Activated naive CD4-positive, alpha-beta T cell (primary cell): ENCODE results near the gene AMELY.
"Not testable (repeated sequence)": the region's sequence is repeated elsewhere in the genome, so short reads cannot be mapped to it uniquely, and the experiment has no call there.

Experiments
- DNase-seq, 4 experiments: peaks; one replicate each; lab custom pipeline; 2025; lab: John Stamatoyannopoulos, UW

Gene AMELY, protein sequence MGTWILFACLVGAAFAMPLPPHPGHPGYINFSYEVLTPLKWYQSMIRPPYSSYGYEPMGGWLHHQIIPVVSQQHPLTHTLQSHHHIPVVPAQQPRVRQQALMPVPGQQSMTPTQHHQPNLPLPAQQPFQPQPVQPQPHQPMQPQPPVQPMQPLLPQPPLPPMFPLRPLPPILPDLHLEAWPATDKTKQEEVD

DNA sequence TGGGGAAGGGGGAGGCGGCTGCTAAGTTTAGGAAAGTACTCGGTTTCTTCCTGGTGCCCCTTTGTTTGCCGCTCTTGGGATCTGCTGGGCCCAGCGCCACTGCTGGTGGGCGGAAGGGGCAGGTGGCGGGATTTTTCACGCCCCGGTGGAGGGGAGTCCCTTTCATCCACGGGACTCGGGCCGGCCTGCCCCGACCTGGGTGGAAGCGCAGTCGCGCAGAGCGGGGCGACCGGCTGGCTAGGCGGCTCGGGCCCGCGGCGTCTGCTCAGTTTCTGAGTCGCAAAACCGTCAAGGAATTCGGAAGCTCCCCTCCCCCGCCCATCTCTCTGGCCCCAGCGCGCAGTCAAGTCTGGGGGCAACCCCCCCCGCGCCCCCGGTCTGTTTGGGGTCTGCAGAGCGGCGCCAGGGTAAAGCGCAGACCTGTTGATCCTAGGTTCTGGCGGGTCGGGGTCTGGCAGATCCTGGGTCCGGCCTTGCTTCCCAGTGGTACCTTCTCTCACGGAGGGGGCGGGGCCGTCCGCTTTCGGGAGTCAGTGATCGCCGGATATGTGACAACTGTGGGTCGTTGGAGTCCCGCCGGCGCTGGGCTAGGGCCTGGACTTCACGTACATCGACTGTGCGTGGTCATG lies at the start of gene AMELY:
TSS of gene AMELY (minus strand) at position 500 of the 629 bp plus-strand sequence. CDS start 39,144 bp downstream, outside the sequence.
- DNase-seq = no peak

DNA sequence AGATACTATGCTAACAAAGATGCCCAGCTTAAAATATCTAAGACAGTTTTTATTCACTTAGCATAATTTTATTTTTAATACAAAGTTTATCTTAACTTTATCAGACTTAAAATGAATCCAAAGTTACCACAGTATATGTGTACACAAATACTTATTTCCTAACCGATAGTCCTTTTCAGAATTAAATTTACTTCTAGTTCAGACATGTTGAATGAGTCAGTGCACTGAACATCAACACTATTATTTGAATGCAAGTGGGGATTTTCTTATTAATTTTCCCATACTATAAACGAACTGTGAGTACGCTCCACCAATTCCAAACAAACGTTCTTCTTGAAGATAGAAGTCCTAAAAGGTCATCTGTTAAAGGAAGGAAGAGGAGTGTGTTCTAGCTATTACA lies 38.4 kb upstream of the AMELY start:
- DNase-seq = no peak

DNA sequence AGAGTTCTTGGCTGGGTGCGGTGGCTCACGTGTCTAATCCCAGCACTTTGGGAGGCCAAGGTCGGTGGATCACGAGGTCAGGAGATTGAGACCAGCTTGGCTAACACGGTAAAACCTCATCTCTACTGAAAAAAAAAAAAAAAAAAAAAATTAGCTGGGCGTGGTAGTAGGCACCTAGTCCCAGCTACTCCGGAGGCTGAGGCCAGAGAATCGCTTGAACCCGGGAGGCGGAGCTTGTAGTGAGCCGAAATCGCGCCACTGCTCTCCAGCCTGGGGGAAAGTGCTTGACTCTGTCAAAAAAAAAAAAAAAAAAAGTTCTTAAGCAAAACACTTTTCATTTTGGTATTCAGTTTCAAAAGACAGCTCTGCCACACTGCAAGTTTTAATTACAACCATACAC lies 36.8 kb upstream of the AMELY start:
- DNase-seq = no peak

DNA sequence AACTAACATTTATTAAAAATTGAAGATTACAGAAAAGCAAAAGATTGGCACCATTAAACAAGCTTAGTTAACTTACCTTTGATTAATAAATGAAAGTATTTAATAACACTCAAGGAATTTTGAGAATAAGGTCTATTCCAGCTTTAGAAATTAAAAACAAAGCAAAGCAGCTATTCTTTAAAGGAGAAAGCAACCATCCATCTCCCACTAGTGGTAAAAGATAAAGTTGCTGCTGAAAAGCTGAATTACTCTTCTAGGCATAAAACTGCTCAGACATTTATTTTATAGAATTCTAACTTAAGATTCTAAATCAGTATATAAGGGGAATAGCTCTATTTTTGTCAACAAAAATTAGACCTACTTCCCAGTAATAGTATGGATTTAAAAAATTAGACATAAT lies 36.1 kb upstream of the AMELY start:
- DNase-seq = no peak

DNA sequence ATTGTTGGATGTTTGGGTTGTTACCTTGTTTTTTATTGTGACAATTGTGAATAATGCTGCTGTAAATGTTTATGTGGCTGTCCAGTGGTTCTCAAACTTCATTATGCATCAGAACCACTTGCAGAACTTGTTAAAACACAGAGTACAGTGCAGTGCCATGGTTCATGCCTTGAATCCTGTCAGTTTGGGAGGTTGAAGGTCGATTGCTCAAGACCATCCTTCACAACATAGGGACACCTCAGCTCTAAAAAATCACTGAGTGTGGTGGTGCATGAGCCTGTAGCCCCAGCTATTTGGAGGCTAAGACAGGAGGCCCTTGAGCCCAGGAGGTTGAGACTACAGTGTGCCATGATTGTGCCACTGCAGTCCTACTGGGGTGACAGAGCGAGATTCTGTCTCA lies 23.9 kb upstream of the AMELY start:
- DNase-seq = no peak

DNA sequence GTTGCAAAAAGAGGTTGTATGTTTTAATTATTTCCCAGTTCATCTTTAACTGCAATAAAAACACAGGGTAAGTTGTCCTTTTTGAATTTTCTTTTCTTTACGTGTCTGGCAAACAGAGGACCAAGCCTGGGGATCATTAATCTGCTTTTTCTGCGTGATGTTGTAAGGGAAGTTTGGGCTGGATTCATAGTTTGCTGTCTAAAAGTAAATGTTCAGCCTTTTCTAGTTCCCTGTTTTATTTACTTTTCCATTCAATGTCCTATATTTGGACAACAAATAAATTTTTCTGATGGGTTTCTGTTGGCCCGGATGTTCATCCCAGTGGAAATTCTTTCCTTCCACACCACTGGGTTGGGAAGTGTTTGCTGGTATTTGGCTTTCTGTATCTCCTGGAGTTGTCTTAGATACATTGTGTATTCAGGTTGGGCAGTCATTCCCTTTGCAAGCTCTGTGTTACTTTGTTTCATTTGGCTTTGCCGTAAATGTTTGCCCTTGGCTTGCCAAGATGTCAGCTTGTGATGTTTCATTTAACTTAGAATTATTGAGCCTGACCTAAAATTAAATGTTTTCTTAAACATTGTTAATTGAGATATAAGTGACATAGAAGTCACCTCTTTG lies 20.3 kb upstream of the AMELY start:
- no peak for DNase-seq

DNA sequence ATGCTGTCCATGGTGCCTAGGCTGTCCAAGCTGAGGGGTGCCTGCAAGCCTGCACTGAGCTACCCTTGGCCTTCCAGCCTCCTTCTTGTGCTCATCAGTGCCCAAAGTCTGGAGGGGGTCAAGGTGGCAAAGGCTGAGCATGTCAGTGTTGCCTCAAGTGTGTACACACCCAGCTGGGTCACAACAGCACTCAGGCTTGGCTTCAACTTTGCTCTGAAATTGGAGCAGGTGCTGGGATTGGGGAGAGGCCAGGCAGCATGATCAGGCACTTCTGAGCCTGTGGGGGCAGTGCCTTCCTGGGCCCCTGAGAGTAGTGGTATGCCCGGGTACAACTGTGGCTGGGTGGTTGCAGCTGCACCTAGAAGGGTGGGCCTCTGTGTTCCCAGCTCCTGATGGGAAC lies 17.7 kb upstream of the AMELY start:
- DNase-seq = no peak

DNA sequence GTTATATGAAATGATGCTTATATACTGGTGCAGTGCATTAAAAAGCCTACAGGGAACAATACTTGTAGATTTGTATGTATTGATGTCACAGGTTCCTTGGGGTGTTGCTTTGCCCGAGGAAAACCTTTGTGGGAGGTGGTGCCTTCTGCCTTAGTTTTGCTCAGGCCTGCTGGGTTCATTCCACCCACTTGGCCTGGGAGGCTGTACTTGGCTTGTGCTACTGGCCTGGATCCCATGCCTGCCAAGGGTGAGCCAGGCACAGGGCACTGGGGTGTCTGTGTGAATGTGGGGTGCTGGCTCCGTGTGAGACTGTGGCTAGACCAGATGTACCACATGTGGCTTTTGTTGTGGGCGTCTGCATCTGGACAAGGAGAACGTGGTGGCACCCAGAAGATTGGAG lies 16.7 kb upstream of the AMELY start:
- no peak for DNase-seq

DNA sequence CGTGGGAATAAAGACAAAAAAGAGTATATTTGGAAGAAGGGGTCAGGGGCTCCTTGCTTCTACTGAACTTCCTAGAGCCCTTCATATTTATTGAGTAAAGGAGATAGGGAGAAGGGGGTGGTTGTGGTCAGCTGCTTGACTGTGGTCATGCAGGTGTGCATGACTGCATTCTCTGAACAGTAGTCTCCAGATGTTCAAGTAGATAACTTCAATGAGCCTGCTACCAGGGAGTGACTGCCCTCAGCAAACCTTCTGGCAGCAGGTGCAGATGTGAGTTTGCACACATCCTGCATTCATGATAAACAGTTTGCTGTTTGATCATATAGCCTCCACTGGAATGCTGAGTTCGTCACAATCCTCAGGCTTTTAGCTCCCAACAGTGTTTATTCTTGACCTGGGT lies 9.5 kb upstream of the AMELY start:
- DNase-seq = no peak

DNA sequence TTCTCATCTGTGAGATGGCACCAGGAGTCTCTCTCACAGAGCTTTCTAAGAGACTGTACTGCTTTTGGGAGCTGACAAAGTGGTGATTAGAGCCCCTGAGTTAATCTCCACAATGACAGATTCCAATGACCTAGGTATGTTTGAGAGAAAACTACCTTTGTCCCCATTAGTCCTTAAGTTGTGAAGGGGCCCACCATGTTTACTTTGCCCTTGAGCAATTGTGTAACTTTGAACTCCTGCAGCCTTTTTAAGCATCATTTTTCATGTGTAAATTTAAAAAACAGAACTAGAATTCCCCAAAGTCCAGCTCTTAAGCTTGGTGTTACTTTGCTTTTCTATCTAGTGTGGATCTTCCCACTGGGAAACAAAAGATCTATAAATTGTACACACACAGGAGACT lies 1.8 kb upstream of the AMELY start:
- DNase-seq = no peak

DNA sequence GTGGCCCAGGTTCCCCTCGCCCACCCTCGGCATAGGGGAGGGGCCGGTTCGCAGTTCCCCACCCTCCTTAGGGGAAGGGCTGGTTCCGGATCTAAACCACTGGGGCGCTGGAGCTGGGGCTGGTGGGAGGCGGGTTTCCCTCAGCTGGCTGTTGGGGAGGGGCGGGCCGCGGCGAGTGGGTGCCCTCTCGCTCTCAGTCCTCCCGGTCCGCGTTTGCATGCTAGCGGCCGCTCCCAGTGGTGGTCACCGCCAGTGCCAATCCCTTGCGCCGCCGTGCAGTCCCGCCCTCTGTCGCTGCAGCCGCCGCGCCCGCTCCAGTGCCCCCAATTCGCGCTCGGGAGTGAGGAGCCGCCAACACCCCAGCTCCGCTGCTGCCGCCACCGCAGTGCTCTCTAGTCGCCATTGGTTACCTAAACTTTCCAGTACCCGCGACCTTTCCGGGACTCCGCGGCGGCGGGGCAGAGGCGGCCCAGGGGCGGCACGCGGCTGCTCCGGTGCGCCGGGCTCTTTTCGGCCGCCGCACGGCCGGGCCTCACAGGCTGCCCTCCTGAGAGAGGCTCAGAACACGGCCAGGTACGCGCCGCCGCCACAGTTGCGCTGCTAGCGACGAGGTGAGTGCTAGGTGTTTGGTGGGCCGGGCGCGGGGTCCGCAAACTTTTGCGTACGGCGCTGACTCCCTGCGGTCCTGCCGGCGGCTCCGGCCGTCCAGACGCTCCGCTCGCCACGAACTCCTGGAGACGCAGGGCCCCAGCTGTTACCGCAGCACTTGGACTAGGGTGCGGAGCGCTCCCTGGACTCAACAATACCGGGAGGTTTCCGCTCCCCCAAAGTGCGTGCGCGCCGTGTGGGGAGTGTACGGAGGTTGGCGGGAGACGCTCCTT lies 940 bp downstream of the AMELY start, which contains the start of gene TBL1Y:
TSS of gene TBL1Y (plus strand) at position 326 of the 881 bp plus-strand sequence. CDS start 114,388 bp downstream, outside the sequence.
- DNase-seq = no peak

DNA sequence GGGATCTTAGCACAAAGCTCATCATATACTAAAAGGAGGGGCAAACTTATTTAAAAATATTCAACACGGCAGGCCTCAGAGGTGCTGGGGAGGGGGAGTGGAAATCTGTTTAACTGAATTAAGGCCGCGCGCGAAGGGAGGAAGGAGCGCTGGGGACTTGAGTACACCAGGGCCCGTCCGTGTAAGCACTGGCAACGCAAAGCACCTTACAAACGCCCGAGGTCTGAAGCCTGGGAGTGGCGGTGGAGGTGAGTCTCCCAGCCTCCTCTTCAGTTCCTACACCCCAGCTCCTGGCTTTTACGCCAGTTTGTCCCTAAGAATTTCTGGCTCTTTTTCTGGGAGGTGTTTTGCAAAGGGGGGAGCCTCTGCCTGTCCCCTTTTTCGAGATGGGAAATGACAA lies 1.7 kb downstream of the AMELY start:
- DNase-seq = no peak

DNA sequence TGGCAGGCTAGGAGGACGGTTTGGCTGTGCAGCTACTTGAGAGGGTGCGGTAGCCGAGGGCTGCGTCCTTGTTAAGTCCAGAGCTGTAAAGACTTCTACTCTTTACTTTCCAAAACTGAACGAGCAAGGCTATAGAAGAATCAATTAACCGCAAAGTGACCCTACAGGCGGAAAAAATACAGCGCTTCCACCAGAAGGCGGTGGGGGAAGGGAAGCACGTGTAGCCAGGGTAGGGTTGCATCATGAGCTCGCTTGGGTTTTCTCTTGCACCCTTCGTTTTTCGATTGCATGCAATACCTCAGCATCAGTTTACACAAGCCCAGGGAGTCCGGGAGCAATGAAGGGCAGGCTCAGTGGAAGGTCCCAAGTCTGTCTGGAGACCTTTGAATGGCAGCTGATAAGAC lies 2.4 kb downstream of the AMELY start:
- no peak for DNase-seq

DNA sequence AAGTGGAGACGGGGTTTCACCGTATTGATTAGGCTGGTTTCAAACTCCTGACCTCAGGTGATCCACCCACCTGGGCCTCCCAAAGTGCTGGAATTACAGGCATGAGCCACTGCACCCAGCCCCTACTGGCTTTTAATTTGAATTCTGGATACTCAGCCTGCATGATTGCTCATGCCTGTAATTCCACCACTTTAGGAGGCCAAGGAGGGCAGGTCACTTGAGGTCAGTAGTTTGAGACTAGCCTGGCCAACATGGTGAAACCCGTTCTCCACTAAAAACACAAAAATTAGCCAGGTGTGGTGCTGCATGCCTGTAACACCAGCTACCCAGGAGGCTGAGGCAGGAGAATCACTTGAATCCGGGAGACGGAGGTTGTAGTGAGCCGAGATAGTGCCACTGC lies 3.5 kb downstream of the AMELY start:
- DNase-seq = not testable (repeated sequence)

DNA sequence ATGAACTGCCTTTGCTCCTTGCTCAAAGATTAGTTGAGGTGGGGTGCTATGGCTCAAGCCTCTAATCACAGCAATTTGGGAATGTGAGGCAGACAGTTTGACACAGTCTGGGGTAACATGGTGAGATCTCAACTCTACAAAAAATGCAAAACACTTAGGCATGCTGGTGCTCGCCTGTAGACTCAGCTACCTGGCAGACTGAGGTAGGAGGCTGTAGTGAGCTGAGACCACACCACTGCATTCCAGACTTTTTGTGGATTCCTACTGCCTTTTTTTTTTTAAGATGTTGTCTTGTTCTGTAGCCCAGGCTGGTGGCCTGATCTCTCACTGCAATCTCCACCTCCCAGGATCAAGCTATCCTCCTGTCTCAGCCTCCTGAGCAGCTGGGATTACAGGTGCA lies 4.0 kb downstream of the AMELY start:
- DNase-seq = no peak

DNA sequence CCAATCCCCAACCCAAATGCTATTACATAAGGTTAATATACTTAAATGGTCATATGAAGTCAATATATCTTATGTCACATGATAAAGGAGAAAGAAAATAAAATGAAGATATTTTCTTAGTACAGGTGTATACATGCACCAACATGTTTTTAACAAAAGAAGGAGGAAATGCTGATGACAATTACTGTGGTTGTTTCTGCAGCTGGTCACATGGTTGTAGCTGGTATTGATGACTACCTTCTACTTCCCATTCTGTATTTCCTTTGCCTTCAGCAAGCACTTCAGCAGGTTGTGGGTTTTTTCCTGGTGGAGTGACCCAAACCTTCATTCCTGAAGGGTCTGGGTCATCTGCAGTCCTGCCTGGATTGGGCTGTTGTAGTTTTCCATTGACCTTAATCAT lies 9.4 kb downstream of the AMELY start:
- DNase-seq = not testable (repeated sequence)

DNA sequence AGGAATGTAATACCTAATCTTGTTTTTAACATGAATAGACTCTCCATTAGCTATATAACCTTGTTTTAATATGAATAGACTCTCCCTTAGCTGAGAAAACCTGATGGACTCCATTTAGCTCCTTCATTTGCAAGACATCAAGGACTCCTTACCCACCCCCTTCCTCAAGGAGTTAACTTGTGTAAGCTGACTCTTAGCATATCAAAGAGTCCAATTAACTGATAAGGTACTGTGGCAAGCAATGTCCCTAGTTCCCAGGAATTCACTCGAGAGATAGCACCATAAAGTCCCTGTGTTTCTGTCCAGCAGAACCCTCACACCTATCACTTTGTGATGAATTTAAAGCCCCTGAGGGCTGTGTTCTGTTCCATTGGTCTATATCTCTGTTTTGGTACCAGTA lies 16.3 kb downstream of the AMELY start:
- DNase-seq = no peak

DNA sequence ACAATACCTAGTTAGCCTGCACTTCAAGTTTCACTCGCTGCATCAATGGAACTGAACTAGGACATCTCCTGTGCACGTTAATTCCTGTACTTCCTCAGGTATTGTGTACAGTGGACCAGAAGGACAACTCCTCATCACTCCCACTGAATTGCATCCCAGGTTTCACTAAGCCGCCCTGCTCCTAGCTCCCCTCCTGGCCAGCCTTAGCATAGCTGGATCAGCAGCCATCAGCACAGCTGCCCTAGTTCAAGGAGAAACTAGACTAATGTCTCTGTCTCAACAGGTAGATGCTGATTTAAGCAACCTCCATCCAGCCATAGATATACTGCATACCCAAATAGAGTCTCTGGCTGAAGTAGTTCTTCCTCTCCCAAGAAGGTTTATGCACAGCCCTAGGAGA lies 17.1 kb downstream of the AMELY start:
- no peak for DNase-seq

DNA sequence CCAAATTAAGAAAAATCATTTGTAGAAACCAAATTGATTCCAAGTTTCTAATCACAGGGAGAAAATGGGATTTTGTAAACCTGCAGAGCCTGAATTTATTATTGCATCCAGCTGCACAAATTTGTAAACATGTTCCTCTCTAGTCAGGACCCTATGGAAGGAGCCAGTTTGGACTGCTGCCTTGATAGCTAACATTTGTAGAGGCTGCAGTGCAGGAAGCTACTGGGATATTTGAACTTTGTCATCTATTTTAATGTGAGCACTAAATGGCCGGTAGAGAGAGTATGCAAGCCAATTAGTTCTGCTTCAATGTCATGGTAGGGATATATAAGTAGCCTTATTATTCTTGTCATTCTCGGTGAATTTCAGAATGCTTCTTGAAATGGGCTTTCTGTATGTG lies 62.2 kb downstream of the AMELY start:
- DNase-seq = no peak

DNA sequence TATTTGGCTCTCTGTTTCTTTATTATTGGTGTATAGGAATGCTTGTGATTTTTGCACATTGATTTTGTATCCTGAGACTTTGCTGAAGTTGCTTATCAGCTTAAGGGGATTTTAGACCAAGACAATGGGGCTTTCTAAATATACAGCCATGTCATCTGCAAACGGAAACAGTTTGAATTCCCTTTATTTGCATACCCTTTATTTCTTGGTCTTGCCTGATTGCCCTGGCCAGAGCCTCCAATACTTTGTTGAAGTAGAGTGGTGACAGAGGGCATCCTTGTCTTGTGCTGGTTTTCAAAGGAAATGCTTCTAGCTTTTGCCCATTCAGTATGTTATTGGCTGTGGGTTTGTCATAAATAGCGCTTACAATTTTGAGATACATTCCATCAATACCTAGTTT lies 68.9 kb downstream of the AMELY start:
- not testable (repeated sequence) for DNase-seq
